Cerebellar nuclear complex (tissue), 1 donor: ENCODE measurements around the gene WFDC8.
"Not testable (repeated sequence)": the region's sequence is repeated elsewhere in the genome, so short reads cannot be mapped to it uniquely, and the experiment has no call there.

Experiments used
- DNase-seq, 2 experiments: peaks; one replicate each; lab custom pipeline; 2025; lab: John Stamatoyannopoulos, UW

Gene WFDC8

GRCh38 chr20:45579184-45579583, at the start of gene WFDC8:
Gene WFDC8 (minus strand): TSS chr20:45579284. CDS start chr20:45579247, 37 bp downstream.
- DNase-seq = no peak

- DNase-seq = no peak
Observed at GRCh38 chr20:45626540-45626939, 47.5 kb upstream of the WFDC8 start.

- no peak for DNase-seq
Observed at GRCh38 chr20:45621593-45621992, 42.5 kb upstream of the WFDC8 start.

- DNase-seq = no peak
Observed at GRCh38 chr20:45617591-45617990, 38.5 kb upstream of the WFDC8 start.

GRCh38 chr20:45612314-45612713, 33.2 kb upstream of the WFDC8 start:
- no peak for DNase-seq

- no peak for DNase-seq
Observed at GRCh38 chr20:45611054-45611453, 32.0 kb upstream of the WFDC8 start.

- no peak for DNase-seq
Observed at GRCh38 chr20:45607810-45608209, 28.7 kb upstream of the WFDC8 start.

- no peak for DNase-seq
Observed at GRCh38 chr20:45595235-45595634, 16.2 kb upstream of the WFDC8 start.

GRCh38 chr20:45593498-45593897, 14.4 kb upstream of the WFDC8 start:
- no peak for DNase-seq

GRCh38 chr20:45592574-45593189, 13.6 kb upstream of the WFDC8 start:
- no peak for DNase-seq

GRCh38 chr20:45589725-45590124, 10.6 kb upstream of the WFDC8 start:
- DNase-seq = no peak

GRCh38 chr20:45588800-45589199, 9.7 kb upstream of the WFDC8 start:
- no peak for DNase-seq

- DNase-seq = not testable (repeated sequence)
Observed at GRCh38 chr20:45585986-45586385, 6.9 kb upstream of the WFDC8 start.

GRCh38 chr20:45584294-45584693, 5.2 kb upstream of the WFDC8 start:
- not testable (repeated sequence) for DNase-seq

- DNase-seq = no peak
Observed at GRCh38 chr20:45583502-45583901, 4.4 kb upstream of the WFDC8 start.

GRCh38 chr20:45581702-45582101, 2.6 kb upstream of the WFDC8 start:
- DNase-seq = no peak

- no peak for DNase-seq
Observed at GRCh38 chr20:45578231-45578630, 853 bp downstream of the WFDC8 start.

- DNase-seq = no peak
Observed at GRCh38 chr20:45576995-45577394, 2.1 kb downstream of the WFDC8 start.

- DNase-seq = no peak
Observed at GRCh38 chr20:45575931-45576330, 3.2 kb downstream of the WFDC8 start.

- DNase-seq = not testable (repeated sequence)
Observed at GRCh38 chr20:45569650-45570049, 9.4 kb downstream of the WFDC8 start.

GRCh38 chr20:45564760-45565276, 14.3 kb downstream of the WFDC8 start:
- DNase-seq = no peak

- DNase-seq = no peak
Observed at GRCh38 chr20:45555198-45555597, 23.9 kb downstream of the WFDC8 start.

GRCh38 chr20:45552456-45552855, 26.6 kb downstream of the WFDC8 start:
- no peak for DNase-seq

- DNase-seq = no peak
Observed at GRCh38 chr20:45550765-45551164, 28.3 kb downstream of the WFDC8 start.
